Epithelial cell of proximal tubule (primary cell): ENCODE data around the gene LMF2. TPM values are rescaled to one million over a fixed set of nuclear protein-coding genes. Genes with fewer than 3 reads are reported as not detected.

Source experiments
- DNase-seq: peaks from one replicate; pipeline ENCODE4 v3.0.0-alpha.2; 2011; ENCODE audit warnings: low read depth
- H3K4me3 ChIP-seq: 2 replicates; pipeline ENCODE4 v1.5.1; 2011; ENCODE audit warnings: low read depth, mild to moderate bottlenecking, low read length
- CTCF ChIP-seq: conservative IDR thresholded peaks from 2 replicates; pipeline ENCODE4 v1.5.1; 2012; ENCODE audit warnings: low read depth, mild to moderate bottlenecking, low read length
- total RNA-seq: library from RNA; depleted of rRNA; stranded (reverse); fragments of >200 nt; gene quantifications from 2 replicates; pipeline ENCODE4 v1.2.3, GENCODE V29; 2015

Gene LMF2
- total RNA-seq, 1 donor from 2014 or later: 69.2 TPM

- no peak for TF ChIP-seq CTCF
- no peak overlapping the region for H3K4me3 ChIP-seq
Measured at GRCh38 chr22:50516068-50516467, 8.6 kb upstream of the LMF2 start.

GRCh38 chr22:50513175-50513574 lies 5.7 kb upstream of the LMF2 start:
- no peak for DNase-seq
- no peak for TF ChIP-seq CTCF
- no peak overlapping the region for H3K4me3 ChIP-seq

More at GRCh38 chr22:50516068-50516467, 8.6 kb upstream of the LMF2 start:
- DNase-seq: no peak

GRCh38 chr22:50508897-50509296 lies 1.4 kb upstream of the LMF2 start:
- no peak for TF ChIP-seq CTCF
- H3K4me3 ChIP-seq: peak overlapping the region; percentile 80
- DNase-seq: no peak

- no peak for DNase-seq
- peak within 1 kb of the TSS; percentile 99 for H3K4me3 ChIP-seq
- no peak for TF ChIP-seq CTCF
Measured at GRCh38 chr22:50507991-50508884, 736 bp upstream of the LMF2 start, which contains the start of gene NCAPH2. Gene NCAPH2 (plus strand): TSS chr22:50508224. CDS start chr22:50508338, 114 bp downstream.

GRCh38 chr22:50506611-50507420 lies 686 bp downstream of the LMF2 start:
- no peak for DNase-seq
- peak overlapping the region; percentile 99 for H3K4me3 ChIP-seq
- no peak for TF ChIP-seq CTCF

- peak overlapping the region; percentile 99 for H3K4me3 ChIP-seq
- TF ChIP-seq CTCF: no peak
- DNase-seq: no peak
Measured at GRCh38 chr22:50505776-50506610, 1.5 kb downstream of the LMF2 start.
